NOMO-1 treated with DMSO at 0.1 percent for 48 hours (cell line): ENCODE data around the gene IDUA.
"Not testable (repeated sequence)": the region's sequence is repeated elsewhere in the genome, so short reads cannot be mapped to it uniquely, and the experiment has no call there.

ENCODE experiments used
- DNase-seq: peaks from one replicate; lab custom pipeline; 2025; ENCODE audit not compliant: unreplicated experiment; lab: John Stamatoyannopoulos, UW

The IDUA gene

GRCh38 chr4:999240-999863 is 12.5 kb downstream of the IDUA start:
- not testable (repeated sequence) for DNase-seq

GRCh38 chr4:999882-1000425 is 13.1 kb downstream of the IDUA start:
- DNase-seq = no peak

GRCh38 chr4:1000686-1001260 is 13.9 kb downstream of the IDUA start:
- DNase-seq = no peak

GRCh38 chr4:1001561-1002130 is 14.8 kb downstream of the IDUA start:
- no peak for DNase-seq

- DNase-seq = peak; percentile 16
Measured at GRCh38 chr4:1002131-1002630, 15.3 kb downstream of the IDUA start.

GRCh38 chr4:1002631-1003251 is 15.9 kb downstream of the IDUA start:
- no peak for DNase-seq

GRCh38 chr4:1003271-1004070 is 16.6 kb downstream of the IDUA start:
- no peak for DNase-seq

GRCh38 chr4:1004071-1004418 is 17.2 kb downstream of the IDUA start:
- DNase-seq = no peak

GRCh38 chr4:1004557-1005485 is 18.0 kb downstream of the IDUA start:
- DNase-seq = no peak

- DNase-seq = no peak
Measured at GRCh38 chr4:1006856-1007255, 20.0 kb downstream of the IDUA start.

- no peak for DNase-seq
Measured at GRCh38 chr4:1008840-1009541, 22.1 kb downstream of the IDUA start.

- peak; percentile 38 for DNase-seq
Measured at GRCh38 chr4:1009542-1010394, 22.9 kb downstream of the IDUA start.

GRCh38 chr4:1010395-1011021 is 23.7 kb downstream of the IDUA start:
- peak; percentile 92 for DNase-seq

- DNase-seq = peak; percentile 80
Measured at GRCh38 chr4:1011022-1011665, 24.3 kb downstream of the IDUA start, which contains the start of gene FGFRL1. TSS of gene FGFRL1 (plus strand) at chr4:1011626. CDS start at chr4:1012486, 860 bp downstream.

GRCh38 chr4:1011666-1012033 is 24.8 kb downstream of the IDUA start:
- DNase-seq = no peak

- no peak for DNase-seq
Measured at GRCh38 chr4:1012034-1012739, 25.3 kb downstream of the IDUA start.
